ENCODE measurements around the gene GBGT1.

The GBGT1 gene

DNA sequence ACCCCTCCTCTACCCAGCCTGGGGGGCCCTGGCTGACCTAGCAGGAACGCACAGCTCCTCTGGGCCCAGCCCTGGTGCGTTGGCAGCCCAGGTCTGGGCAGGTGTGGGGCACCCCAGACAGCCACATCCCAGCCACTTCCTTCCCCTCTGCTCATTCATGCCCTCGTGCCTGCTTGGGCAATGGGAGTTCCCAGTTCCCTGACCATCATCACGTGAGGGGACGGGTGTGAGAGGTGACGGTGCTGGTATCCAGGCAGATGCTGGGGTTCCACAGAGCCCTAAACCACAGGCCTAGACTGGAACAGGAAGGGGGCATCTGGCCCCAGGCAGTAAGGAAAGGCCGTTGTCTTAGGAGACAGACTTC is 51.1 kb downstream of the GBGT1 start:
- Histone ChIP-seq H3K36me3 (ENCODE audit: control insufficient read depth in 4 of 4, insufficient read depth in 4 of 4, low read length in 3 of 4) (peaks cover 0 to 46% (median 34%) of the 10 kb centered on the region in 4 experiments), H3K9me3 (ENCODE audit: control extremely low read depth in 1 of 5, control insufficient read depth in 4 of 5, insufficient read depth in 2 of 5, low read depth in 1 of 5, low read length in 4 of 5) (no peaks in the 10 kb centered on the region), H3K4me1 (ENCODE audit: control extremely low read depth in 1 of 4, control insufficient read depth in 4 of 4, insufficient read depth in 4 of 4, low read length in 3 of 4) (peaks cover 2 to 62% (median 58%) of the 10 kb centered on the region in 4 experiments), H3K27ac (ENCODE audit: insufficient read depth in 1 of 2, low read depth in 1 of 2, low read length in 2 of 2, poor library complexity in 1 of 2, severe bottlenecking in 2 of 2) (peak overlapping the region; percentile 61 to 82), H3K4me3 (ENCODE audit: control insufficient read depth in 1 of 7, extremely low read depth in 1 of 7, insufficient read depth in 4 of 7, low read depth in 2 of 7, low read length in 6 of 7) (peak overlapping the region in 4 of 7 experiments; percentile 19 to 55 (median 50)), H3K27me3 (replicated peaks in 2 of 5; ENCODE audit: control insufficient read depth in 4 of 5, insufficient read depth in 5 of 5, low read length in 4 of 5) (no peaks in the 10 kb centered on the region)
- peak; percentile 93 to 99 (median 99) for DNase-seq
- CTCF ChIA-PET: interaction anchor here (1.1 to 22.2 kb wide), 8 partner anchors 10 to 64 kb away, joined by 3 to 445 read pairs (median 12); no protein-coding TSS in a partner anchor
- 5% methylated on average over 4 of the region's 7 CpGs for WGBS (ENCODE audit: insufficient coverage)
- POLR2A ChIA-PET: interaction anchor here (1.0 to 12.6 kb wide), 8 partner anchors 9 to 33 kb away, joined by 5 to 111 read pairs (median 9); partner anchors contain the start of gene RALGDS

DNA sequence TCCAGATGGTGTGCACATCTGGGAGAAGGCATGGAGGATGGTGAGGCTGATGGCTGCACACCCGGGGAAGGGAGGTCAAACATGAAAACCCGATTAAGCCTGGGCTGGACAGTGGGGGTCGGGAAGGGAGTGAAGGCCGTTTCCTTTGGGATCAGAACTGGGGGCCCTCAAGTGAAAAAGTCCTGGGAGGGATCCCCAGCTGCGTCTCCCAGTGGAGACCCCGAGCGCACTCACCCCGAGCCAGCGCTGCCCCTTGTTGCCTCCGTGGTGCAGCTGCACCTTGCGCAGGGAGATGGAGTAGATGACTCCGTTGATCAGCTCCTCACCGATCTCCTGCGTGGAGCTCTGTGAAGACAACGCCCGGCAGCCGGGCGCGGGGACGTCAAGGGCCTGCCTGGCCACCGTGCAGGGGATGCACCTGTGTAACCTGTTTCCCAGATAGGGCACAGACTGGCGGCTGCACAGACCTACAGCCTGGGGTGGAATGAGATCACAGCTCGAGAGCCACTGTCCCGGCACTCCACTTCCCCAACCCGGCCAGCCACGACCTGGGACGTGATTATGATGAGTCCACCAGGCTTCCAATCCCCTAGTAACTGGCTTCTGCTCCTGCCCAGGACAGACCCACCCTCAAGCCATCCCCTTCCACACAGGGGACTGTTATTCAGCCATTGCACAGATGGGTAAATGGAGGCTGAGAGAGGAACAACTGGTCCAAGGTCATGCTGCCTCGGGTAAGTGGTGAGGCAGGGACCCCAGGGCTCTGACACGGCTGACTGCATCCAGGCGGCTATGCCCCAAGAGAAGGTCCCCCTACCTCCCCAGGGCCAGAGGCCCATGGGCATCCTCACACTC is 51.7 kb downstream of the GBGT1 start:
- no peaks in the 10 kb centered on the region for H3K9me3 ChIP-seq (ENCODE audit: control extremely low read depth in 1 of 5, control insufficient read depth in 4 of 5, insufficient read depth in 2 of 5, low read depth in 1 of 5, low read length in 4 of 5)
- peaks cover 2 to 56% (median 55%) of the 10 kb centered on the region in 4 experiments for H3K4me1 ChIP-seq (ENCODE audit: control extremely low read depth in 1 of 4, control insufficient read depth in 4 of 4, insufficient read depth in 4 of 4, low read length in 3 of 4)
- peak overlapping the region in 1 of 7 experiments; percentile 29 for H3K4me3 ChIP-seq (ENCODE audit: control insufficient read depth in 1 of 7, extremely low read depth in 1 of 7, insufficient read depth in 4 of 7, low read depth in 2 of 7, low read length in 6 of 7)
- peak overlapping the region; percentile 15 to 66 for H3K27ac ChIP-seq (ENCODE audit: insufficient read depth in 1 of 2, low read depth in 1 of 2, low read length in 2 of 2, poor library complexity in 1 of 2, severe bottlenecking in 2 of 2)
- peak in 2 of 3 donors; percentile 51 to 69 for DNase-seq
- ChIA-PET CTCF (interaction anchor here (0.8 to 22.2 kb wide), 10 partner anchors 11 to 63 kb away, joined by 3 to 445 read pairs (median 11); no protein-coding TSS in a partner anchor), POLR2A (interaction anchor here (1.0 to 12.6 kb wide), 7 partner anchors 9 to 34 kb away, joined by 5 to 111 read pairs (median 10); partner anchors contain the start of gene RALGDS)
- WGBS (ENCODE audit: insufficient coverage): 76% methylated on average over 27 of the region's 30 CpGs
- peaks cover 0 to 52% (median 39%) of the 10 kb centered on the region in 4 experiments for H3K36me3 ChIP-seq (ENCODE audit: control insufficient read depth in 4 of 4, insufficient read depth in 4 of 4, low read length in 3 of 4)
- no peaks in the 10 kb centered on the region for H3K27me3 ChIP-seq (replicated peaks in 2 of 5; ENCODE audit: control insufficient read depth in 4 of 5, insufficient read depth in 5 of 5, low read length in 4 of 5)

DNA sequence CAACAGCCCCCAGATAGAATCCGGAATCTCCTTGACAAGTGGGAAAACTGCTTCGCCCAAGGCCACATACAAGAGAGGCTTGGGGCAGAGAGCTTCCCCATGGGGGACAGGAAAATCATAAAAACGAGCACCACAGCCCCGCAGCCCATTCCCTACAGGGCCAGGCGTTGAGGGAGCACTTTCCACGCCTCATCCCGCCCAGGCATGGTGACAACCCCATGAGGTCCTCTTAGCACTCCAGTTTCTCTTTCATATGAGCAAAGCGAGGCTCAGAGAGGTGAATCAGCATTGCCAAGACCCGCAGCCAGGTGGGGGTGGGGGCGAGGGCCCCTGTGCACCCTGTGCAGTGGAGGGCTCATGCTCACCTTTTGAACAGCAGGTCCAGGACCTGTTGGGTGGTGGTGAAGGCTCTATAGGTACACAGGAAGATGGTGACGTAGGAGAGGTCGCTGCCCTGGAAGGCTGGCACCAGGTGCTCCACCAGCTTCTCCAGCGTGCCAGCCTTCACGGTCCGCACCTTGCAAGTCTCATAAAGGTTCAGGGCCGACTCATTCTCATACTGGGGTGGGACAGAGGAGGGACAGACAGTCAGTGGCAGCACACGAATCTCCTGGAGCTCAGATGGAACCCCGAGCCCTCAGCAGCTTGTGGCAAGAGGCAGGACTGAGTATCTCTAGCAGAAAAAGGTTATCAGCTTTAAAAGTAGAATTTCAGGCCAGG is 53.6 kb downstream of the GBGT1 start:
- Histone ChIP-seq H3K9me3 (ENCODE audit: control extremely low read depth in 1 of 5, control insufficient read depth in 4 of 5, insufficient read depth in 2 of 5, low read depth in 1 of 5, low read length in 4 of 5) (no peaks in the 10 kb centered on the region), H3K27ac (ENCODE audit: insufficient read depth in 1 of 2, low read depth in 1 of 2, low read length in 2 of 2, poor library complexity in 1 of 2, severe bottlenecking in 2 of 2) (no peak overlapping the region), H3K4me1 (ENCODE audit: control extremely low read depth in 1 of 4, control insufficient read depth in 4 of 4, insufficient read depth in 4 of 4, low read length in 3 of 4) (peaks cover 2 to 38% (median 38%) of the 10 kb centered on the region in 4 experiments), H3K27me3 (replicated peaks in 2 of 5; ENCODE audit: control insufficient read depth in 4 of 5, insufficient read depth in 5 of 5, low read length in 4 of 5) (no peaks in the 10 kb centered on the region), H3K36me3 (ENCODE audit: control insufficient read depth in 4 of 4, insufficient read depth in 4 of 4, low read length in 3 of 4) (peaks cover 0 to 64% (median 51%) of the 10 kb centered on the region in 4 experiments), H3K4me3 (ENCODE audit: control insufficient read depth in 1 of 7, extremely low read depth in 1 of 7, insufficient read depth in 4 of 7, low read depth in 2 of 7, low read length in 6 of 7) (no peak overlapping the region)
- 100% methylated on average over 17 of the region's 18 CpGs for WGBS (ENCODE audit: insufficient coverage)
- no peak for DNase-seq
- ChIA-PET CTCF (interaction anchor here (0.7 to 22.2 kb wide), 9 partner anchors 8 to 106 kb away, joined by 3 to 445 read pairs (median 7); no protein-coding TSS in a partner anchor), POLR2A (interaction anchor here (1.1 to 12.6 kb wide), 4 partner anchors 12 to 36 kb away, joined by 3 to 111 read pairs (median 42); no protein-coding TSS in a partner anchor)

DNA sequence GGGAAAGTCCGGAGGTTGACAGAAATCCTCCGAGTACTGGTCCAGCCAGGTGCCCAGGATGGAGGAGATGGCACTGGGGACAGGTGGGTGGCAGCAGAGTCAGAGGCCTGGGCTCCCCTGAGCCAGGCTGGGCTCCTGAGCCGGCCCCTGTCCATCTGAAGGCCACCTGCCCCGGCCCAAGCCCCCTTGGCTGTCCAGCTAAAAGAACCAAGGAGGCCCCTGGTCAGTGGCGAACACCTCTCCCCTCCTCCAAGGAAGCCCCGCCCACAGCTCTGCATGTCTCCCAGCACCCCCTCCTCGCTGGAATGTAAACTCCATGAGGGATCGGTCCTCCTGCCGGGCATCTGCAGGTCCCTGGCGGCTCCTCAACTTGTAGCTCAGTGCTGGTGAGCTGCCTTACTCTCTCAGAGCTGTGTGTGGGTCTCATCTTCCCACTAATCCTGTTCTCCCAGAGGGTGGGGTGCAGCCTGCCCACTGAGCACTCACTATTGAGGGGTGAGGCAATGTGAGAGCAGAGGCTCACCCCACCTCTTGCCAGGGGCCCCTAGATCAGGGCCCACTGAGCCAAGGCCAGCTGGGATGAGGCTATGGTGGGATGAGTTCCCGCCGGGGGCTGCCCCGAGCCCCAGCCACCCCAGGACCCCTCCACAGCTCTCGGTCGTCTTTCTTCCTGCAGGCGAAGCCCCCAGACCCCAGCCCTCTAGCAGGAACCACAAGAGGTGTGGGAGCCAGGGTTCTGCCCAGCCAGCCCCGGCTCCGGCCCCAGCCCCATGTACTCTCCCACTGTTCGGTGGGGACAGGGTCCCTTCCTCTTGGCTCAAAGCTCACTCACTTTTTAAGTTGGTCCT is 54.7 kb downstream of the GBGT1 start:
- no peak overlapping the region for H3K27ac ChIP-seq (ENCODE audit: insufficient read depth in 1 of 2, low read depth in 1 of 2, low read length in 2 of 2, poor library complexity in 1 of 2, severe bottlenecking in 2 of 2)
- ChIA-PET POLR2A (interaction anchor here (1.5 to 2.7 kb wide), 2 partner anchors 9 to 36 kb away, joined by 6 to 19 read pairs; no protein-coding TSS in a partner anchor), CTCF (interaction anchor here (0.6 to 22.2 kb wide), 8 partner anchors 9 to 130 kb away, joined by 3 to 445 read pairs (median 4); no protein-coding TSS in a partner anchor)
- no peak overlapping the region for H3K4me3 ChIP-seq (ENCODE audit: control insufficient read depth in 1 of 7, extremely low read depth in 1 of 7, insufficient read depth in 4 of 7, low read depth in 2 of 7, low read length in 6 of 7)
- peaks cover 0 to 73% (median 57%) of the 10 kb centered on the region in 4 experiments for H3K36me3 ChIP-seq (ENCODE audit: control insufficient read depth in 4 of 4, insufficient read depth in 4 of 4, low read length in 3 of 4)
- H3K4me1 ChIP-seq (ENCODE audit: control extremely low read depth in 1 of 4, control insufficient read depth in 4 of 4, insufficient read depth in 4 of 4, low read length in 3 of 4): peaks cover 0 to 27% (median 27%) of the 10 kb centered on the region in 4 experiments
- WGBS (ENCODE audit: insufficient coverage): 97% methylated on average over 16 of the region's 19 CpGs
- H3K27me3 ChIP-seq (replicated peaks in 2 of 5; ENCODE audit: control insufficient read depth in 4 of 5, insufficient read depth in 5 of 5, low read length in 4 of 5): no peaks in the 10 kb centered on the region
- no peaks in the 10 kb centered on the region for H3K9me3 ChIP-seq (ENCODE audit: control extremely low read depth in 1 of 5, control insufficient read depth in 4 of 5, insufficient read depth in 2 of 5, low read depth in 1 of 5, low read length in 4 of 5)
- no peak for DNase-seq

DNA sequence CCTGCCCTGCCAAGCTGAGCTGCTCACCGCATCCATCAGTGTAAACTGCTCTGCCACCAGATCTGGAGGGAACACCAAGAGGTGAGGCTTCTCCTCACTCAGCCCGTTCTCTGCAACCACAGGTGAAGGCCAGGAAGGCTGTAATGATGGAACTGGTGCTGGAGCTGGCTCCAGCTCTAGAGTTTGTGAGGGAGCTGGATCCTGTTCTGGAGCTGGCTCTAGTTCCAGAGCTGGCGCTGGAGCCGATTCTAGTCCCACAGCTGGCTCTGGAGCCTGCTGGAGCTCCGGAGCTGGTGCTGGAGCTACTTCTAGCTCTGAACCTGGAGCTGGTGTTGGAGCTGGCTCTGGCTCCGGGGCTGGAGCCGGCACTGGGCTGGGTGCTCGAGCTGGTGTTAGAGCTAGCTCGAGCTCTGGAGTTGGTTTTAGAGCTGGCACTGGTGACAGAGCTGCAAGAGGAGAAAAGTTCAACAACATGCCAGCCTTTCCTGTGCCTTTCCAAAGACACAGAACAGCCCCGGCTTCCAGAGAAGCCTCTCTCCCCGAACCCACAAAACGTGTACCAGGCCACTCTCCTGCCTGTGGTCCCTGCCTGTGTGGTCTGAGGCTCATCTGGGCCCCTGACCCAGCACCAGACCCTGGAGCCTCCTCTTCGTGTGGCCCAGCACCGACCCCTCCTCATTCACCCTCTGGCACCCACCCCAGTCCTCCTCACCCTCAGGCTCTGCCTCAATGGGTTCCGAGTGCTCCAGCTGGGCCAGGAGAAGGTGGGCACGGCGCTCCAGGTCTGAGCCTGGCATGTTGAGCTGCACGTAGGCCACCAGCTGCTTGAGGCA is 55.5 kb downstream of the GBGT1 start:
- peaks cover 0 to 82% (median 62%) of the 10 kb centered on the region in 4 experiments for H3K36me3 ChIP-seq (ENCODE audit: control insufficient read depth in 4 of 4, insufficient read depth in 4 of 4, low read length in 3 of 4)
- CTCF ChIA-PET: interaction anchor here (1.0 to 22.2 kb wide), 11 partner anchors 9 to 72 kb away, joined by 3 to 445 read pairs (median 3); no protein-coding TSS in a partner anchor

More for the DNA sequence above, 55.5 kb downstream of the GBGT1 start:
- DNase-seq: no peak
- POLR2A ChIA-PET: interaction anchor here (0.9 to 2.7 kb wide), 4 partner anchors 8 to 37 kb away, joined by 3 to 19 read pairs (median 4); no protein-coding TSS in a partner anchor
- WGBS (ENCODE audit: insufficient coverage): 95% methylated on average over 18 of the region's 18 CpGs
- Histone ChIP-seq H3K4me1 (ENCODE audit: control extremely low read depth in 1 of 4, control insufficient read depth in 4 of 4, insufficient read depth in 4 of 4, low read length in 3 of 4) (peaks cover 0 to 19% (median 18%) of the 10 kb centered on the region in 4 experiments), H3K4me3 (ENCODE audit: control insufficient read depth in 1 of 7, extremely low read depth in 1 of 7, insufficient read depth in 4 of 7, low read depth in 2 of 7, low read length in 6 of 7) (no peak overlapping the region), H3K9me3 (ENCODE audit: control extremely low read depth in 1 of 5, control insufficient read depth in 4 of 5, insufficient read depth in 2 of 5, low read depth in 1 of 5, low read length in 4 of 5) (no peaks in the 10 kb centered on the region), H3K27me3 (replicated peaks in 2 of 5; ENCODE audit: control insufficient read depth in 4 of 5, insufficient read depth in 5 of 5, low read length in 4 of 5) (no peaks in the 10 kb centered on the region), H3K27ac (ENCODE audit: insufficient read depth in 1 of 2, low read depth in 1 of 2, low read length in 2 of 2, poor library complexity in 1 of 2, severe bottlenecking in 2 of 2) (no peak overlapping the region)

Data from common myeloid progenitor, CD34-positive (primary cell).